Vagina (tissue), 2 donors: ENCODE measurements around the gene VPS26C. TPM values are rescaled to one million over a fixed set of nuclear protein-coding genes. Genes with fewer than 3 reads are reported as not detected.

Experiments used
- DNase-seq, 2 donors: peaks; one replicate each; pipeline ENCODE4 v3.0.0-alpha.2; 2017; ENCODE audit errors: extremely low spot score in 2 of 2
- H3K27ac ChIP-seq: fragments of 200-600 bp; sonication (generic); one replicate; pipeline ENCODE4 v1.5.1; 2019
- H3K27me3 ChIP-seq: fragments of 200-600 bp; sonication (generic); one replicate; pipeline ENCODE4 v1.5.1; 2019
- H3K36me3 ChIP-seq, 2 donors: fragments of 200-600 bp; sonication (generic); one replicate each; pipeline ENCODE4 v1.5.1; 2017 to 2019
- H3K4me1 ChIP-seq: fragments of 200-600 bp; sonication (generic); one replicate; pipeline ENCODE4 v1.5.1; 2019
- H3K4me3 ChIP-seq, 2 donors: fragments of 200-600 bp; sonication (generic); 1 replicate in 1 of 2; 2 replicates in 1 of 2; pipeline ENCODE4 v1.5.1; 2016 to 2019
- H3K9me3 ChIP-seq: fragments of 200-600 bp; sonication (generic); one replicate; pipeline ENCODE4 v1.5.1; 2019
- POLR2A ChIP-seq, 2 donors: fragments of 450-650 bp; IDR thresholded peaks; one replicate each; pipeline ENCODE4 v1.6.1; 2017; ENCODE audit warnings: antibody characterized with exemption in 2 of 2, mild to moderate bottlenecking in 2 of 2, moderate library complexity in 2 of 2
- POLR2AphosphoS5 ChIP-seq, 2 donors: sonication (generic); formaldehyde crosslinking; IDR thresholded peaks; one replicate each; pipeline ENCODE4 v1.9.0; 2017; ENCODE audit warnings: antibody characterized with exemption in 2 of 2, mild to moderate bottlenecking in 2 of 2, low read depth in 1 of 2; ENCODE audit not compliant: insufficient read depth in 1 of 2
- intact Hi-C: fragments of 100-400 bp; cut with DNase I; formaldehyde crosslinking; loops from one replicate; pipeline ENCODE4 v1.15.1; 2023
- total RNA-seq: library from RNA; depleted of rRNA; stranded (reverse); fragments of >200 nt; gene quantifications from one replicate; pipeline ENCODE4 v1.2.3, GENCODE V29; 2016
- TF ChIP-seq, protein P1 (sequence below), 3 experiments: fragments of 450-650 bp in 2 of 3; fragments of 200-600 bp in 1 of 3; sonication (generic) in 1 of 3; IDR thresholded peaks; one replicate each; pipeline ENCODE4 v1.5.1; 2017 to 2019; ENCODE audit warnings: antibody characterized with exemption in 3 of 3, mild to moderate bottlenecking in 2 of 3, moderate library complexity in 2 of 3

VPS26C gene
- total RNA-seq, 1 donor from 2014 or later: 49.6 TPM

GRCh38 chr21:37253991-37254390 lies 13.1 kb downstream of the VPS26C start:
- Histone ChIP-seq H3K4me1 (peaks cover 18% of the 10 kb centered on the region), H3K4me3 (no peak overlapping the region), H3K9me3 (no peaks in the 10 kb centered on the region), H3K27ac (no peak overlapping the region), H3K36me3 (no peaks in the 10 kb centered on the region), H3K27me3 (no peaks in the 10 kb centered on the region)
- peak in 1 of 2 donors; percentile 70 for DNase-seq
- TF ChIP-seq POLR2AphosphoS5 (IDR thresholded peaks at IDR 0.05; ENCODE audit: insufficient read depth in 1 of 2, low read depth in 1 of 2) (no peak), POLR2A (IDR thresholded peaks at IDR 0.05) (no peak)
- TF ChIP-seq, protein P1, sequence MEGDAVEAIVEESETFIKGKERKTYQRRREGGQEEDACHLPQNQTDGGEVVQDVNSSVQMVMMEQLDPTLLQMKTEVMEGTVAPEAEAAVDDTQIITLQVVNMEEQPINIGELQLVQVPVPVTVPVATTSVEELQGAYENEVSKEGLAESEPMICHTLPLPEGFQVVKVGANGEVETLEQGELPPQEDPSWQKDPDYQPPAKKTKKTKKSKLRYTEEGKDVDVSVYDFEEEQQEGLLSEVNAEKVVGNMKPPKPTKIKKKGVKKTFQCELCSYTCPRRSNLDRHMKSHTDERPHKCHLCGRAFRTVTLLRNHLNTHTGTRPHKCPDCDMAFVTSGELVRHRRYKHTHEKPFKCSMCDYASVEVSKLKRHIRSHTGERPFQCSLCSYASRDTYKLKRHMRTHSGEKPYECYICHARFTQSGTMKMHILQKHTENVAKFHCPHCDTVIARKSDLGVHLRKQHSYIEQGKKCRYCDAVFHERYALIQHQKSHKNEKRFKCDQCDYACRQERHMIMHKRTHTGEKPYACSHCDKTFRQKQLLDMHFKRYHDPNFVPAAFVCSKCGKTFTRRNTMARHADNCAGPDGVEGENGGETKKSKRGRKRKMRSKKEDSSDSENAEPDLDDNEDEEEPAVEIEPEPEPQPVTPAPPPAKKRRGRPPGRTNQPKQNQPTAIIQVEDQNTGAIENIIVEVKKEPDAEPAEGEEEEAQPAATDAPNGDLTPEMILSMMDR (IDR thresholded peaks at IDR 0.05): no peak
- intact Hi-C loops: no loop called here

DNA sequence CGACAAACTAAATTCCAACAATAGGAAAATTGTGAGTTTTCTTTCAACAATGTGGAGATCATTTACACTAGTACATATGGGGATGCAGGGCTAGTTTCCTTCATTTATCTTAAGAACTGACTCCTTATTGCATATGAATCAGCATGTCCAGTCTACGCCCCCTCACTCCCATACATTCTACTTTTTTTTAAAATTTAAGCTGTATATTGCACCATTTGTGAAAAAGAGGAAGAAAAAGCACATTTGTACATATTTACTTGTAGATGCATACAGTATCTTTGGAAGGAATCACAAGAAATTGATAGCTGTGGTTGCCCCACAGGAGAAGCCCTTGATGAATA lies 15.9 kb downstream of the VPS26C start:
- no peak overlapping the region for H3K4me3 ChIP-seq
- TF ChIP-seq POLR2AphosphoS5 (IDR thresholded peaks at IDR 0.05; ENCODE audit: insufficient read depth in 1 of 2, low read depth in 1 of 2): no peak
- TF ChIP-seq, protein P1 (IDR thresholded peaks at IDR 0.05): no peak
- TF ChIP-seq POLR2A (IDR thresholded peaks at IDR 0.05): no peak
- intact Hi-C loops: no loop called here
- no peaks in the 10 kb centered on the region for H3K4me1 ChIP-seq
- no peaks in the 10 kb centered on the region for H3K36me3 ChIP-seq
- no peaks in the 10 kb centered on the region for H3K27me3 ChIP-seq
- H3K27ac ChIP-seq: no peak overlapping the region
- no peaks in the 10 kb centered on the region for H3K9me3 ChIP-seq
- DNase-seq: no peak

GRCh38 chr21:37249112-37249904 lies 17.8 kb downstream of the VPS26C start:
- no peaks in the 10 kb centered on the region for H3K27me3 ChIP-seq
- TF ChIP-seq POLR2AphosphoS5 (IDR thresholded peaks at IDR 0.05; ENCODE audit: insufficient read depth in 1 of 2, low read depth in 1 of 2) (no peak), POLR2A (IDR thresholded peaks at IDR 0.05) (no peak)
- TF ChIP-seq, protein P1 (IDR thresholded peaks at IDR 0.05): no peak
- no peaks in the 10 kb centered on the region for H3K36me3 ChIP-seq
- H3K4me3 ChIP-seq: no peak overlapping the region
- intact Hi-C loops: no loop called here
- H3K9me3 ChIP-seq: no peaks in the 10 kb centered on the region
- no peak overlapping the region for H3K27ac ChIP-seq
- no peak for DNase-seq
- peaks cover 4% of the 10 kb centered on the region for H3K4me1 ChIP-seq

- H3K27ac ChIP-seq: no peak overlapping the region
- intact Hi-C loops: no loop called here
- DNase-seq: no peak
- no peaks in the 10 kb centered on the region for H3K9me3 ChIP-seq
- H3K4me1 ChIP-seq: peaks cover 4% of the 10 kb centered on the region
- no peaks in the 10 kb centered on the region for H3K27me3 ChIP-seq
- no peak overlapping the region for H3K4me3 ChIP-seq
- TF ChIP-seq, protein P1 (IDR thresholded peaks at IDR 0.05): no peak
- TF ChIP-seq POLR2A (IDR thresholded peaks at IDR 0.05) (no peak), POLR2AphosphoS5 (IDR thresholded peaks at IDR 0.05; ENCODE audit: insufficient read depth in 1 of 2, low read depth in 1 of 2) (no peak)
- no peaks in the 10 kb centered on the region for H3K36me3 ChIP-seq
Measured at GRCh38 chr21:37248298-37248697, 18.8 kb downstream of the VPS26C start.

DNA sequence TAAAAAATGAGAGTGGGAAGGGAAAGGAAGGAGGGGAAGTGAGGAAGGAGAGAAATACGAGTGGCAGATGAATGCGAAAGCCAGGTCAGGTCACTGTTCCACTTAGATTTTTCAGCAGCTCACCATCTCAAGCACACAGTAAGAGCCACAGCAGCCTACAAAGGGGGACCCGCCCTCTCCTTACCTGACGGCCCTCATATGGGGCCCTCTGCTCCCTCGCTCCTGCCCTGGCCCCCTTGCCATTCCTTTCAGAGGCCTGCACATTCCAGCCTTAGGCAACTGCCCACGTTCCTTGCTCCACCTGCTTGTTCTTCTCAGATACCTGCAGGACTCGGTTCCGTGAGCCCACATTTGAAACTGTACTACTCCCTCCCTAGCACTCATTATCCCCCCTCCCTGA lies 22.0 kb downstream of the VPS26C start:
- TF ChIP-seq POLR2AphosphoS5 (IDR thresholded peaks at IDR 0.05; ENCODE audit: insufficient read depth in 1 of 2, low read depth in 1 of 2) (no peak), POLR2A (IDR thresholded peaks at IDR 0.05) (no peak)
- TF ChIP-seq, protein P1 (IDR thresholded peaks at IDR 0.05): no peak
- H3K4me1 ChIP-seq: peaks cover 4% of the 10 kb centered on the region
- H3K36me3 ChIP-seq: no peaks in the 10 kb centered on the region
- H3K4me3 ChIP-seq: no peak overlapping the region
- no peak overlapping the region for H3K27ac ChIP-seq
- intact Hi-C loops: no loop called here
- no peaks in the 10 kb centered on the region for H3K9me3 ChIP-seq
- no peak for DNase-seq
- no peaks in the 10 kb centered on the region for H3K27me3 ChIP-seq
